Mesenchymal stem cell (in vitro differentiated cells and primary cell): ENCODE results near the gene TMEM72.
A peak's percentile ranks its signal among the peaks of the same experiment; 100 is the strongest.

Source experiments
- DNase-seq: peaks from one replicate; pipeline ENCODE4 v3.0.0-alpha.2; 2013
- H2AFZ ChIP-seq: one replicate; pipeline ENCODE4 v1.6.1; 2013; ENCODE audit warnings: low read depth, mild to moderate bottlenecking, control low read depth, inconsistent platforms, low read length, moderate library complexity
- H2AK5ac ChIP-seq: 2 replicates; pipeline ENCODE4 v1.6.1; 2013; ENCODE audit warnings: low read length, moderate library complexity, mild to moderate bottlenecking, inconsistent platforms; ENCODE audit not compliant: severe bottlenecking
- H2BK120ac ChIP-seq: one replicate; pipeline ENCODE4 v1.6.1; 2013; ENCODE audit warnings: low read depth, mild to moderate bottlenecking, inconsistent platforms, low read length, moderate library complexity
- H2BK12ac ChIP-seq, 2 experiments: one replicate each; pipeline ENCODE4 v1.6.1; 2013; ENCODE audit warnings: inconsistent platforms in 2 of 2, low read length in 2 of 2, mild to moderate bottlenecking in 2 of 2, moderate library complexity in 2 of 2, control low read depth in 1 of 2
- H2BK15ac ChIP-seq: one replicate; pipeline ENCODE4 v1.6.1; 2013; ENCODE audit warnings: mild to moderate bottlenecking, low read depth, inconsistent platforms; ENCODE audit not compliant: poor library complexity, severe bottlenecking
- H2BK5ac ChIP-seq: 2 replicates; pipeline ENCODE4 v1.6.1; 2013; ENCODE audit warnings: low read depth, mild to moderate bottlenecking, low read length, control low read depth, inconsistent platforms; ENCODE audit not compliant: poor library complexity, severe bottlenecking
- H3K14ac ChIP-seq, 2 experiments: one replicate each; pipeline ENCODE4 v1.6.1; 2013; ENCODE audit warnings: inconsistent platforms in 2 of 2, low read length in 2 of 2, control low read depth in 1 of 2, mild to moderate bottlenecking in 1 of 2, moderate library complexity in 1 of 2
- H3K18ac ChIP-seq, 2 experiments: one replicate each; pipeline ENCODE4 v1.6.1; 2013; ENCODE audit warnings: inconsistent platforms in 2 of 2, low read length in 2 of 2, control low read depth in 1 of 2, low read depth in 1 of 2, mild to moderate bottlenecking in 1 of 2
- H3K23ac ChIP-seq, 2 experiments: one replicate each; pipeline ENCODE4 v1.6.1; 2013; ENCODE audit warnings: inconsistent platforms in 2 of 2, low read length in 2 of 2, mild to moderate bottlenecking in 2 of 2, moderate library complexity in 2 of 2, control low read depth in 1 of 2
- H3K27ac ChIP-seq: 2 replicates; pipeline ENCODE4 v1.5.1; 2013; ENCODE audit warnings: mild to moderate bottlenecking, moderate library complexity, low read length, control low read depth, inconsistent platforms; ENCODE audit not compliant: poor library complexity, severe bottlenecking
- H3K27me3 ChIP-seq, 2 experiments: 2 replicates each; pipeline versions ENCODE4 v1.6.1 to v1.7.0; 2013; ENCODE audit warnings: low read length in 2 of 2, mild to moderate bottlenecking in 2 of 2, moderate library complexity in 2 of 2, control low read depth in 1 of 2, inconsistent platforms in 1 of 2; ENCODE audit not compliant: control insufficient read depth in 1 of 2, insufficient read depth in 1 of 2
- H3K36me3 ChIP-seq, 2 experiments: 2 replicates each; pipeline versions ENCODE4 v1.6.1 to v1.7.0; 2013; ENCODE audit warnings: low read length in 2 of 2, control low read depth in 1 of 2, inconsistent platforms in 1 of 2, low read depth in 1 of 2, mild to moderate bottlenecking in 1 of 2; ENCODE audit not compliant: insufficient read depth in 2 of 2, control insufficient read depth in 1 of 2
- H3K4ac ChIP-seq, 2 experiments: one replicate each; pipeline ENCODE4 v1.6.1; 2013; ENCODE audit warnings: inconsistent platforms in 2 of 2, low read length in 2 of 2, mild to moderate bottlenecking in 2 of 2, moderate library complexity in 2 of 2, control low read depth in 1 of 2, low read depth in 1 of 2
- H3K4me1 ChIP-seq: 2 replicates; pipeline ENCODE4 v1.6.1; 2013; ENCODE audit warnings: low read depth, low read length, control low read depth; ENCODE audit not compliant: control insufficient read depth, insufficient read depth
- H3K4me2 ChIP-seq: 2 replicates; pipeline ENCODE4 v1.6.1; 2013; ENCODE audit warnings: low read length, mild to moderate bottlenecking, inconsistent platforms; ENCODE audit not compliant: poor library complexity, severe bottlenecking
- H3K4me3 ChIP-seq, 2 experiments: 2 replicates each; pipeline versions ENCODE4 v1.5.1 to v1.7.0; 2013; ENCODE audit warnings: low read length in 2 of 2, mild to moderate bottlenecking in 2 of 2, control low read depth in 1 of 2, low read depth in 1 of 2; ENCODE audit not compliant: insufficient read depth in 1 of 2
- H3K79me1 ChIP-seq: replicated peaks from 2 replicates; pipeline ENCODE4 v1.6.1; 2013; ENCODE audit warnings: mild to moderate bottlenecking, control low read depth, low read length, inconsistent platforms; ENCODE audit not compliant: poor library complexity, severe bottlenecking
- H3K9ac ChIP-seq: 2 replicates; pipeline ENCODE4 v1.7.0; 2013; ENCODE audit warnings: mild to moderate bottlenecking, low read length, moderate library complexity
- H3K9me3 ChIP-seq: 2 replicates; pipeline ENCODE4 v1.7.0; 2013; ENCODE audit warnings: mild to moderate bottlenecking, low read length; ENCODE audit not compliant: control insufficient read depth
- H4K8ac ChIP-seq: one replicate; pipeline ENCODE4 v1.6.1; 2013; ENCODE audit warnings: inconsistent platforms, mild to moderate bottlenecking, low read length, moderate library complexity
- H4K91ac ChIP-seq: one replicate; pipeline ENCODE4 v1.6.1; 2013; ENCODE audit warnings: mild to moderate bottlenecking, low read length, inconsistent platforms
- WGBS: methylation state at CpG from one replicate; pipeline ENCODE4 v1.1.7; 2013; ENCODE audit warnings: mixed read lengths; 5-methylcytosine and 5-hydroxymethylcytosine counted together

The TMEM72 gene

GRCh38 chr10:44931621-44932516, 20.7 kb downstream of the TMEM72 start:
- H4K8ac ChIP-seq: peak overlapping the region; percentile 66
- H2BK15ac ChIP-seq: peak overlapping the region; percentile 45
- WGBS: 87% methylated on average over 9 of the region's 10 CpGs
- H3K4me2 ChIP-seq: no peak overlapping the region
- no peak overlapping the region for H3K4ac ChIP-seq
- H3K4me3 ChIP-seq: no peak overlapping the region
- H3K36me3 ChIP-seq: no peaks in the 10 kb centered on the region
- H3K14ac ChIP-seq: peak overlapping the region in 1 of 2 experiments; percentile 48
- no peak overlapping the region for H3K9ac ChIP-seq
- H3K18ac ChIP-seq: peak overlapping the region; percentile 25 to 54
- peaks cover 6 to 19% of the 10 kb centered on the region in 2 experiments for H3K27me3 ChIP-seq
- H4K91ac ChIP-seq: peak overlapping the region; percentile 75
- H3K23ac ChIP-seq: no peak overlapping the region
- H2BK5ac ChIP-seq: no peak overlapping the region
- no peaks in the 10 kb centered on the region for H3K79me1 ChIP-seq
- H2AK5ac ChIP-seq: peak overlapping the region; percentile 58
- DNase-seq: no peak
- no peak overlapping the region for H2BK120ac ChIP-seq
- H3K27ac ChIP-seq: no peak overlapping the region
- peak overlapping the region; percentile 69 to 92 for H2BK12ac ChIP-seq
- peaks cover 37% of the 10 kb centered on the region for H3K4me1 ChIP-seq
- no peak overlapping the region for H2AFZ ChIP-seq
- no peaks in the 10 kb centered on the region for H3K9me3 ChIP-seq

- H3K4ac ChIP-seq: no peak overlapping the region
- peaks cover 37% of the 10 kb centered on the region for H3K4me1 ChIP-seq
- H3K27ac ChIP-seq: no peak overlapping the region
- peak overlapping the region; percentile 91 for H2AK5ac ChIP-seq
- H3K23ac ChIP-seq: no peak overlapping the region
- H2BK120ac ChIP-seq: no peak overlapping the region
- no peak overlapping the region for H3K4me2 ChIP-seq
- H3K9me3 ChIP-seq: no peaks in the 10 kb centered on the region
- H2AFZ ChIP-seq: no peak overlapping the region
- H4K8ac ChIP-seq: peak overlapping the region; percentile 66
- H2BK5ac ChIP-seq: no peak overlapping the region
- H3K4me3 ChIP-seq: no peak overlapping the region
- peaks cover 6 to 12% of the 10 kb centered on the region in 2 experiments for H3K27me3 ChIP-seq
- peak overlapping the region in 1 of 2 experiments; percentile 14 for H3K14ac ChIP-seq
- H3K36me3 ChIP-seq: no peaks in the 10 kb centered on the region
- 46% methylated on average over 10 of the region's 10 CpGs for WGBS
- peak overlapping the region; percentile 25 to 58 for H3K18ac ChIP-seq
- H3K79me1 ChIP-seq: no peaks in the 10 kb centered on the region
- peak; percentile 77 for DNase-seq
- no peak overlapping the region for H3K9ac ChIP-seq
- H4K91ac ChIP-seq: peak overlapping the region; percentile 67
- H2BK12ac ChIP-seq: peak overlapping the region; percentile 69 to 92
- H2BK15ac ChIP-seq: peak overlapping the region; percentile 38
Measured at GRCh38 chr10:44932517-44933450, 21.6 kb downstream of the TMEM72 start.

- no peak overlapping the region for H3K4me2 ChIP-seq
- no peak overlapping the region for H3K4me3 ChIP-seq
- H3K27ac ChIP-seq: no peak overlapping the region
- peak overlapping the region in 1 of 2 experiments; percentile 17 for H3K4ac ChIP-seq
- no peak overlapping the region for H3K9ac ChIP-seq
- DNase-seq: no peak
- peak overlapping the region; percentile 71 for H4K91ac ChIP-seq
- H3K23ac ChIP-seq: no peak overlapping the region
- H3K18ac ChIP-seq: peak overlapping the region in 1 of 2 experiments; percentile 54
- H3K27me3 ChIP-seq: peaks cover 6 to 10% of the 10 kb centered on the region in 2 experiments
- H2AFZ ChIP-seq: no peak overlapping the region
- WGBS: 78% methylated on average over 9 of the region's 9 CpGs
- H3K79me1 ChIP-seq: no peaks in the 10 kb centered on the region
- no peak overlapping the region for H2BK5ac ChIP-seq
- no peak overlapping the region for H2BK15ac ChIP-seq
- peak overlapping the region; percentile 91 for H2AK5ac ChIP-seq
- peaks cover 37% of the 10 kb centered on the region for H3K4me1 ChIP-seq
- H2BK12ac ChIP-seq: peak overlapping the region; percentile 1 to 71
- peak overlapping the region; percentile 29 for H4K8ac ChIP-seq
- H2BK120ac ChIP-seq: no peak overlapping the region
- H3K9me3 ChIP-seq: no peaks in the 10 kb centered on the region
- peak overlapping the region in 1 of 2 experiments; percentile 35 for H3K14ac ChIP-seq
- no peaks in the 10 kb centered on the region for H3K36me3 ChIP-seq
Measured at GRCh38 chr10:44933451-44934321, 22.5 kb downstream of the TMEM72 start.
